Epithelial cell of prostate (primary cell): ENCODE measurements around the gene RNF212B.
"Not testable (repeated sequence)": the region's sequence is repeated elsewhere in the genome, so short reads cannot be mapped to it uniquely, and the experiment has no call there.

ENCODE experiments used
- DNase-seq: peaks from one replicate; pipeline ENCODE4 v3.0.0-alpha.2; 2011; ENCODE audit warnings: low read depth, low spot score
- H3K27ac ChIP-seq: fragments of 450-650 bp; 2 replicates; pipeline ENCODE4 v1.5.1; 2017; ENCODE audit warnings: mild to moderate bottlenecking

The RNF212B gene

DNA sequence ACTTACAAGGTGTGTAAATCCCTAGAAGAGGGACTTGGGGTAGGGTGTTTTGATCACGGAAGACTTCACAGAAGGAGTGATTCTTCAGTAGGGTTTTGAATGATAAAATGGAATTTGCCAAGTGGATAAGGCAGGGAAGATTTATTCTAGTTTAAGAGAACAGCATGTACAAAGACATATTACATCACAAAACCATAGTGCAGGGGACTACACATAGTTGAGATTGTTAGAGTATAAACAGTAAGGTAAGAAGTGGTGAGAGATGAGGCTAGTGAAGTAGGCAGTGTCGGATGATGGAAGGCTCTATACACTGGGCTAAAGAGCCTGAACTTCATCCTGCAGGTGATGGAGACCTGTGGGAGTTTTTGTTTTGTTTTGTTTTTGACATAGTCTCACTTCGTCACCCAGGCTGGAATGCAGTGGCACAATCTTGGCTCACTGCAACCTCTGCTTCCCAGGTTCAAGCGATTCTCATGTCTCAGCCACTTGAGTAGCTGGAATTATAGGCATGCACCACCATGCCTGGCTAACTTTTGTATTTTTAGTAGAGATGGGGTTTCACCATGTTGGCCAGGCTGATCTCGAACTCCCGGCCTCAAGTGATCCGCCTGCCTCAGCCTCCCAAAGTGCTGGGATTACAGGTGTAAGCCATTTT is 3.5 kb downstream of the RNF212B start:
- not testable (repeated sequence) for DNase-seq, H3K27ac ChIP-seq

DNA sequence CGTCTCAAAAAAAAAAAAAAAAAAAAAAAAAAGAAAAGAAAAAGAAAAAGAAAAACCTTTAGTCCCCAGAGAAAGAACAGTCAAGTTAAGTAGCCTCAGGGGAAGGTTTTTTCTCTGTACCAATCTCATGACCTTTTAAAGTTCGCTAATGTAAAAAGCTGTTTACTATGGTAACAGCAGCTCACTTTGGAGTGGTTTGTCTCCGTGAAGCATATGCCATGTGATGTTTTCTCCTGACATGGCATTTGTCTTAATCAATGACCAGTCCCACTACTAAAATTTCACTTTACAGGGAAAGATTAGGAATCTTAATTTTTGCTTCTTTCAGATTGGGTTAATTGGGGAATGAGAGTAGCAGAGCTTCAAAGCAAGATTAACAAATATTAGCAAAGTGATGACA is 4.3 kb downstream of the RNF212B start:
- no peak overlapping the region for H3K27ac ChIP-seq
- DNase-seq, result no peak

DNA sequence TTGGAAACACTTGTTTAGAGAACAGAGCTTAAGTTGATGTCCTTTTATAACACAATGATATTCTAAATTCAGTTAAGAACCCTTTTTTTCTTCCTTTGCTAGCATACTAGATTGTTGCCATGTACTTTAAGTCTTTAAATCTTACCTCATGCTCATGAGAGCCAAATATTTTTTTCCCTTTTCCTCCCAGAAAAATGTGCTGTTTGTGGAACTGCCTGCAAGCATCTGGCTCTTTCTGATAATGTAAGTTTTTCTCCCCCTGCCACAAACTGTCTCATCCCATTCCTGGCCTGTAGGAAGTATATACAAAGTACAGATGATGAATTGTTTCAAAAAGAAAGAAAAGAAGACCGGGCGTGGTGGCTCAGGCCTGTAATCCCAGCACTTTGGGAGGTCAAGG is 5.3 kb downstream of the RNF212B start:
- no peak overlapping the region for H3K27ac ChIP-seq
- DNase-seq, result no peak

DNA sequence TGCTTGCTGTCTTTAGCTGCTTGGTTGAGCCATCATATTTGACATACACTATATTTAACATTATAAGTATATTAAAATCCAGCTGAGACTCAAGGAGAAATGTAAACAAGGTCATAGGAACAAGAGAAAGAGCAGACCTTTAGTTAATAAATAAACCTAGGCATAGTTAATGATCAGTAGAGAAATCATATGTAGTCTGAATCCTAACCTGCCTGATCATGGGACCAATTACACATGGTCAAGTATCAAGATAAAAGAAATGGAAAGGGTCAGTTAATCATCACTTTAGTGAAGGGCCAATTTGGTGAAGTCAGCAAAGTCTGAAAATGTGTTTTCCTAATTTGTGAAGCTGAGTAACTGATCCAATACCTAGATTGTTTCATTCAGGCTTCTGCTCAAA is 7.5 kb downstream of the RNF212B start:
- DNase-seq, result no peak
- H3K27ac ChIP-seq, result no peak overlapping the region

GRCh38 chr14:23248601-23249000 is 10.9 kb downstream of the RNF212B start:
- H3K27ac ChIP-seq, result no peak overlapping the region
- DNase-seq, result no peak

- no peak overlapping the region for H3K27ac ChIP-seq
- DNase-seq, result no peak
Observed at GRCh38 chr14:23249824-23250223, 12.1 kb downstream of the RNF212B start.

DNA sequence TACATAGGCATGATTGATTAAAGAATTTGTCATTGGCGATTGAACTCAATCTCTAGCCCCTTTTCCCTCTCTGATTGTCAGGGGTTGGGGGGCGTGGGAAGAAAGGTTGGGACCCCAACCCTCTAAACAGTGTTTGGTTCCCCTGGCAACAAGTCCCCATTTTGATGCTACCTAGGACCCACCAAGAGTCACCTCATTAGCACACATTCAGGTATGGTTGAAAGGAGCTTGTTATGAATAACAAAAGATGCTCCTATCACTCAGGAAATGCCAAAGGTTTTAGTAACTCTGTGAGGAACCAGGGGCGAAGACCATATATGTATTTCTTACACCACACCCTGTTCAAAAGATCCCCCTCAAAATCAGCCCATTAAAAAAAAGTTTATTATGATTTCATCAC is 14.3 kb downstream of the RNF212B start:
- no peak for DNase-seq
- H3K27ac ChIP-seq, result peak overlapping the region; percentile 71

DNA sequence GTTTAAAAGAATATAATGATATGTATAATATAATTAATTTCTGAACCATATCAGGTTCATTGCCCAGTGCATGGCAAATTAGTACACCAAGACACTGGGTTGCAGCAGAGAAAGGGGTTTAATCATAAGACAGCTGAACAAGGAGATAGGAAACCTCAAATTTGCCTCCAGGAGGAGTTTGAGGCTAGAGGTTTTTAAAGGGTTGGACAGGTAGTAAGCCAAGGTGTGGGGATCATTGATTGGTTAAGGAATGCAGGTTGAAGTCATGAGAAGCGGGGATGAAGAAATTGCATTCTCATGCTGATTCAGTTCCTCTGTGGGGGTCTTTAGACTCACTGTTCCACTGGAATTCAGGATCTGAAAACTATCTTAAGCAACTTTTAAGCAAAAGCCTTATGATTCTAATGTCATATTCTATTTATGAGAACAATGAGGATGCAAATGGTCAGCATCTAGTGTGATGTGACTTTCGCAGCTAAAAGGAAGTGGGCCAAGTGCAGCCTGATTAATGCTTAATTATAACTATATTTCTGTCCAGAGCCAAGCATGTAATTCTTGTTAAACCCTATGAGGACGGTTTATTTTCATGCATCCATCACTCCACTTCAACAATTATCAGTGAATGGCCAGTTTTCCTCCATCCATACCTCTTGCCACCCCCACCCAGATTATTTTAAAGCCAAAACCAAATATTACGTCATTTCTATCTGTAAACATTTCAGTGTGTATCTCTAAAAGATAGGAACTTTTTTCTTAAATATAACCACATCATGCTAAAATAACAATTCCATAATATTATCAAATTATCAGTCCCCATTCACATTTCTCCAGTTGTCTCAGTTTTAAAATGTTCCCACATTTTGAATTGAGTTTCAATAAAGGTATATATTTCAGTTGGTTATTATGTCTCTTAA is 14.9 kb downstream of the RNF212B start:
- DNase-seq, result no peak
- peak overlapping the region; percentile 71 for H3K27ac ChIP-seq

DNA sequence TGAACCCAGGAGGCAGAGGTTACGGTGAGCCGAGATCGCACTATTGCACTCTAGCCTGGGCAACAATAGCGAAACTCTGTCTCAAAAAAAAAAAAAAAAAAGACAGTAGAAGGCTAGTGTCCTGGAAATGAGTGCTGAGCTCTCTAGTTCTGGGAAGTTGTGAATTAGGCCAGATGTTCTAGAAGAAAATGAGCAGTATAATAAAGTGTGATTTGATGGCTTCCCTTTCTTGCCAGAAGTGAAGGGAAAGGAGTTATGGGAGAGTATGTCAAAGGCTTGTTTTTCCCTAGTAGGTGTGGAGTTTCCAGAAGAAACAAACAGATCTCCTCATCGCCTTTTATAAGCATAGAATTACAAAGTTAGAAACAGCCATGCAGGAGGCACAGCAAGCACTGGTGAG is 20.5 kb downstream of the RNF212B start:
- H3K27ac ChIP-seq, result no peak overlapping the region
- no peak for DNase-seq

- DNase-seq, result no peak
- H3K27ac ChIP-seq, result no peak overlapping the region
Observed at GRCh38 chr14:23259426-23259825, 21.7 kb downstream of the RNF212B start.

GRCh38 chr14:23260849-23261248 is 23.1 kb downstream of the RNF212B start:
- DNase-seq, H3K27ac ChIP-seq: not testable (repeated sequence)

- H3K27ac ChIP-seq, result no peak overlapping the region
- no peak for DNase-seq
Observed at GRCh38 chr14:23269193-23269592, 31.5 kb downstream of the RNF212B start.

DNA sequence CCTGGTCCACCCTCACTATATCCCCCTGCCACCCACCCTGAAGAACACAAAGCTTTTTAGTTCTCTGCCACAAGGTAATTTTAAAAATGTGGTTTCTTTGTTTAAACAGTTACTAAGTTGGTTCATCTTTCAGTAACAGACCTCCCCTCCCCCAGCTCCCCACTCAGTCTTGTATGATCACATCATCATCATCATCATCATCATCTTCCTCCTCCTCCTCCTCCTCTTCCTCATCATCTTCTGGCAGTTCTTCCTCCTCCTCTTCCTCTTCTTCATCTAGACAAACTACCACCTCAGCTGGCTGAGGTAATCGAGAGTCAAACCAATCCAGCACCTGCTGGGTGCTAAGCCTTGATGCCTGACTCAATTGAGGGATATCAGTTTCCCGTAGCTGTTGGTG is 37.7 kb downstream of the RNF212B start:
- H3K27ac ChIP-seq, result peak overlapping the region; percentile 53
- no peak for DNase-seq

DNA sequence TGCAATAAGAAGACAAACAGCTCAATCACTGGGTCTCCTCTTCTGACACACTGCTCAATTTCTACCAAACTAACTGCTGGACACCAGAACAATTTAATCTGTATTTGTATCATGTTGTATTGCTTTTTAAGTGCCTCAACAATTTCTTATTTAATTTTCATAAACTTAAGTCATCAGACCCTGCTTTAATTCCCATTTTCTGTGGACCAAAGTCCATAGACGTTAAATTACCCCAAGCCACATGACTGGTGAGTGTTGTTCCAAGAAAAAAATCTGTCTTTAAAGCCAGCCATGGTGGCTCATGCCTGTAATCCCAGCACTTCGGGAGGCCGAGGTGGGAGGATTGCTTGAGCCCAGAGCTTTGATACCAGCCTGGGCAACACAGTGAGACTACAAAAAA is 39.5 kb downstream of the RNF212B start:
- H3K27ac ChIP-seq, result no peak overlapping the region
- no peak for DNase-seq

- H3K27ac ChIP-seq, DNase-seq: not testable (repeated sequence)
Observed at GRCh38 chr14:23277928-23278327, 40.2 kb downstream of the RNF212B start.

GRCh38 chr14:23281247-23281646 is 43.5 kb downstream of the RNF212B start:
- H3K27ac ChIP-seq, result no peak overlapping the region

GRCh38 chr14:23284654-23285529 is 47.2 kb downstream of the RNF212B start:
- peak overlapping the region; percentile 83 for H3K27ac ChIP-seq
- DNase-seq, result no peak

More at GRCh38 chr14:23281247-23281646, 43.5 kb downstream of the RNF212B start:
- no peak for DNase-seq

DNA sequence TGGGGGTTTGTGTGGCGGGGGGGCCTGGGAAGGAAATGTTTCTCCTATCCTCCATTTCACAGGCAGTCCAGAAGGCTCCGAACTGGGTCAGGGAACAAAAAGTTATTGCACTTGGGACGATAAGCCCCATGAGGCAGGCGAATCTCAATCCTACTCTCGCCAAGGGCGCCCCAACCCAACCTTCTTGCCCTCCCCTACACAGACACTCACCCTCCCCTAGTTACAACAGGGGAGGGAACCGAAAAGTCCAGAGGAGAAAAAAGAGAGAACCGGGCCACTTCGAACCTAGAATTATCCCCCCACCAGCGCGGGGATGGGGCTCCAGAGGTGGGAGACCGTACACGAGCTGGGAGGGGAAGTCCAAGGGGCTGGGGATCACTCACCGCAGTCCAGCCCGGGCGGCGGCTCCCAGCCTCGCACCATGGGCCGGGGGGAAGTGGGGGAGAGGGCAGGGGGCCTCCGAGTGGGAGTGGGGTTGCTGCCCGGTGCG is 47.8 kb downstream of the RNF212B start:
- H3K27ac ChIP-seq, result peak overlapping the region; percentile 83
- DNase-seq, result no peak

- DNase-seq, result peak; percentile 89
- peak within 1 kb of the TSS; percentile 83 for H3K27ac ChIP-seq
Observed at GRCh38 chr14:23286020-23286901, 48.5 kb downstream of the RNF212B start, which contains the start of gene HOMEZ. HOMEZ (minus strand) TSS chr14:23286132; CDS start chr14:23285952, 180 bp downstream.
